DMS53 treated with DMSO at 0.1 percent for 48 hours (cell line): ENCODE measurements around the gene TACSTD2.
A peak's percentile ranks its signal among the peaks of the same experiment; 100 is the strongest.
"Not testable (repeated sequence)": the region's sequence is repeated elsewhere in the genome, so short reads cannot be mapped to it uniquely, and the experiment has no call there.

ENCODE experiments used
- DNase-seq: peaks from one replicate; lab custom pipeline; 2025; ENCODE audit not compliant: unreplicated experiment; lab: John Stamatoyannopoulos, UW

Gene TACSTD2

DNA sequence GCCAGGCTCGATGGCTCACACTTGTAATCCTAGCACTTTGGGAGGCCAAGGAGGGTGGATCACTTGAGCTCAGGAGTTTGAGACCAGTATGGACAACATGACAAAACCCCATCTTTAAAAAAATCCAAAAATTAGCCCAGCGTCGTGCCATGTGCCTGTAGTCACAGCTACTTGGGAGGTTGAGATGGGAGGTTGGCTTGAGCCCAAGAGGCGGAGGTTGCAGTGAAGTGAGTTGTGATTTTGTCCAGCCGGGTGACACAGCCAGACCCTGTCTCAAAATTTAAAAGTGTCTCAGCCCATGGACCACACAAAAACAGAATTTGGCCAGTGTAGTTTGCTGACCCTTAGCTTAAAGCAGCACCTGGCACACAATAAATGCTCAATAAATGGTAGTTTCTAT is 11.3 kb upstream of the TACSTD2 start:
- no peak for DNase-seq

DNA sequence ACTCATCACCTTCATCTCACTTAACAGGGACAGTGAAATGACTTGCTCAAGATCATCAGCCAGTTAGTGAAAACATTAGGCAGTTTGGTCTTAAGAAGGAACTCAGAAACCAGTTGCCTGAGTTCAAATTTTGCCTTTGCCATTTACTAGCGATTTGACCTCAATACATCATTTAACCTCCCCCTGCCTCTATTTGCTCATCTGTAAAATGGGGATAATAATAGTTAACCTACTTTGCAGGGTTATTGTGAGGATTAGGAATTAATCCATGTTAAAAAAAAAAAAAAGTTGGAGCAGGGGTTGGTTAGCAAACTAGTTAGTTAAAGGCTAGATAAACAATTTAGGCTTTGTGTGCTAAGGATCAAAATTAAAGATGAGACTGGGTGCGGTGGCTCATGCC is 10.6 kb upstream of the TACSTD2 start:
- DNase-seq, result no peak

DNA sequence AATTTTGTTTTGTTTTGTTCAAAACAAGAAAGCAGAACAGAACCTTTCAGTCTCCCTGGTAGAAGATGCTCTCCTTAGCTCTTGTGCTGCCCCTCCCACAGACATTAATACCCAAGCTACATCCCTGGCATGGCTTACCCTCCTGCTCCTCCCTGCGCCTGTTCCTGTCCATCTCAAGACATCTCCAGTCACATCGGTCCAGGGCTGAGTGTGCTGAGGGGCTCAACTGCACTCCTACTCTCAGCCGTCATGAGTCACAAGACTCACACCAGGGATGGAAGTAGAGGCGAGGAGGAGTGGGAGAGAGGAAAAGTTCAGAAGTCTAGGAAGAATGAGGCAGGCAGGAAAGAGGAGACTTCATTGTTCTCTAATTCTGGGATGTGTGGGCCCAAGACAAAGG is 9.2 kb upstream of the TACSTD2 start:
- DNase-seq, result no peak

DNA sequence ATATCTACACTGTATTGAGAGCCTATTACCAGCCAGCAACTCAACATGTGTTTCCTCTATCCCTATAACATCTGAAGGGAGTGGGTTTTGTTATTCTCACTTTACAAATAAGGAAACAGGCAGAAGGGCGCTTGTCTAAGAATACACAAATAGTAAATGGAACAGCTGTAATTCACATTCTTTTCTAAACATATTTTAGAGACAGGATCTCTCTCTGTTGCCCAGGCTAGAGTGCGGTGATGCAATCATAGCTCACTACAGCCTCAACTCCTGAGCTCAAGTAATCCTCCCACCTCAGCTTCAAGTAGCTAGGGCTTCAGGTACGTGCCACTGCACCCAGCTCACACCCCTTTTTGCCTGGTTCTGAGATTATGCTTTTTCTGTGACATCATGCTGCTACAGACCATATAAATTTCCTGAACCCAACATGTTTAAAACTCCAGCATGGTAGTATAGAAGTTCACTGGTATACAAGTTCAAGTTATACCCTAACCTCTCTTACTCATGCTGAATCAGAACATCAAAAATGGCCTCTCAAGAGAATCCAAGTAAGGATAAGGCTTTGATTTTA is 8.6 kb upstream of the TACSTD2 start:
- DNase-seq, result peak; percentile 21

DNA sequence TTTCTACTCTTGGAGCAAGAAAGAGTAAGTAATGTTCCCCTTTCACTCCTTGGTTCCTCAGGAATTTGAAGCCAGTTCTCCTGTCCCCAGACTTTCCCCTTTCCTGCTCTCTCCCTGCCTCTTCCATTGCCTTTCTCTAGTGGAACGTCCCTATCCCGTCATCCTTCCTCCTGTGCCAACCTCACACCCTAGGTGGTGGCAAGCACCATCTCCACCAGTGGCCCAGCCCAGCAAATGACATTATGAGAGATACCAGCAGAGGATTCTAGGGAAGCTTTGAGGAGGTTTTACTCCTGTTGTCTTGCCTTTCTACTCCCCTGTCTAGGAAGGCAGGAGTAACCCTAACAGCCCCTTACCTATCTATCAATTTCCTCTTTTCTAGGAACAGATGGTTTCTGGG is 8.1 kb upstream of the TACSTD2 start:
- DNase-seq, result no peak

DNA sequence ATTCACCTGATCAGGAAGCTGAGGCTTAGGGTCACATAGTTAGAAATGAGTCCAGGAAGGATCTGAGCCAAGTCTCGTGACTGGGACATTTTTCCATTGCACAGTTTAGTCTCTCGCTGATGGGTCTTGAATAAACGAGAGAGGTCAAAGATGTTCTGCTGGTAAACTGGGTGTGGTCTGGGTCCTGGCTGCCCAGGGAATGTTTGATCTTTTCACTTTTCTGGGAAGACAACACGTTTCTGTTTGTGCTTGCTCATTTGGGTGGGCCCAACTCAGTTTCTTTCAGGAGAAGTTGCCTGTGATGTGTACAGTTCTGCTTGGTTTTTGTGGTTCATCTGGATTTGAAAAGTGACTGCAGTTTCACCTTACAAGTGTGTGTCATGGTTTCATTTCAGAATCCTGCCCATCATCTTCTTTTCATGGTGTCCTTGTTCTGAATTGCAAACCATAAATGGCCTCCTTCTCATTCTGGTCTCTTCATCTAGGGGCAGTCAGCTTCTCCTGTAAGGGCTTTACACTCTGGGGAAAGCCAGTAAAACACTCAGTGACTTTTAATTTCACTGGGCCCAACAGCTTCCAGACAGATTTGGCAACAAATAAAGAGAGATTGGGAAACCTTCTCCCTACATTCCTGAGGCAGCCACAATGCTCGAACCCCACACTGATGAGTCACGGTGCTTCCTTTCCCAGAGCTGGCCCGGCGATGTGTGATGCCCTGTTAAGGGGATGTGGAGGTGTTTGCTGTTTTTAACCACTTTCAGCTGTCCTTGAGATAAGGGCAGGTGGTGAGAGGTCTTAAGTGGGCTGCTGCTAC is 7.2 kb upstream of the TACSTD2 start:
- DNase-seq, result no peak

DNA sequence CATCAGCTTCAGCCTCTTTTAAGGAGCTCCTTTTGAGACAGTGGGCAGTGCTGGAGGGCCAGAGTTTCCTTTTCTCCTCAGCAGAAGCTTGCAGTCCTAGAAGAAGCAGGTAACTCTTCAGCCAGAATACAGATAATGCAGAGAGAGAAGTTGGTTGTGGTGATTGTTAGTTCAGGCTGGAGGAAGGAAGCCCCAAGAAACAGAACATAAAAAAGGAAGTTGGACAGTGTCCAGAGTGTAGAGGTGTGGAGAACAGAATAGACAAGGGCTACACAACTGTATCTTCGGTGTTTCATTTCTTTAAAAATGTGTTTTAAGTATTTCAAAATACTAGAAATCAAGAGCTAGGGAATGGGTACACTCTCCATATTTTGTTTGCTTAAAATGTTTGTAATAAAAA is 6.4 kb upstream of the TACSTD2 start:
- DNase-seq, result no peak

DNA sequence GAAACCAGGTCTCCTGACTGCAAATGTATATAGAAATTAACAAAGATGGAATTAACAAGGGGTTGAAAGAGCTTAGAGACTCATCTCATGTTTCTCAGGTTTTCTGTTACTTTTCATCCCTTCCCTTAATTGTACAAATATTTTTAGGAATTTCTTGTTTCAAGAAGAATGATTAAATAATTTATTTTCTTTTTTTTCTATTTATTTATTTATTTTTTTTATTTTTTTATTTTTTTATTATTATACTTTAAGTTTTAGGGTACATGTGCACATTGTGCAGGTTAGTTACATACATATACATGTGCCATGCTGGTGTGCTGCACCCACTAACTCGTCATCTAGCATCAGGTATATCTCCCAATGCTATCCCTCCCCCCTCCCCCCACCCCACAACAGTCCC is 5.1 kb upstream of the TACSTD2 start:
- not testable (repeated sequence) for DNase-seq

DNA sequence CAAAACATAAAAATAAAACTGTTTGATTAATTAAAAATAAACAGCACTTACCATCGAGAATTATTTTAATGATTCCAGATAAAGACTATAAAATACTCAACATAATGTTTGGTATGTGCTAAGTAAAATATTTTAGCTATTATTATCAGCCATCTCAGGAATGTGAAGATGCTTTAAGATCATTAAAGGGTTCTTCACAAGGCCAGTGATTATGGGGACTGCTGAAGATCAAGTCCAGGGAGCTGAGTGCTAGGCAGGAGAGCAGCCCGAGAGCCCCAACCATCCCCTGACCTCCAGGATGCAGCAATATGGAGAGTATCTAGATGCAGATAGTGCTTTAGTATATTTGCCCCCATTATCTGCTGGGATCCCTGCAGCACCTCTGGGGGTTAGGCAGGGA is 4.6 kb upstream of the TACSTD2 start:
- no peak for DNase-seq

DNA sequence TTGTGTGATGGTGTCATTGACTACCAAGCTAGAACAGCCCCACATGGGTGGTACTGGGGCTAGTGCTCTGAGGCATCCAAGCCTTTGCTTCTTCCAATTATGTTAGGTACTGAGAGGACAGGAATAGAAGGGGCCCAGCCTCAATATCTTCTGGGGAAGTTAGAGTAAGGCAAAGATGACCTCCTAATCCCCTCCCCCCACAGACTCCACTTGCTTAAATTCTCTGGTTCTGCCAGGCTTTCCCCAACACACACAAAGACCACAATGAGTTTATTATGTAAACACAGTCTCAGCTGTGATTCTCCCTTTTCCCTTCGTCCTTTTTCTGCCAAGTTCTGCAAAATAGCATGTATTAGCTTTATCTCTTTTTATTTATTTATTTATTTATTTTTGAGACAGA is 3.1 kb upstream of the TACSTD2 start:
- DNase-seq, result no peak

DNA sequence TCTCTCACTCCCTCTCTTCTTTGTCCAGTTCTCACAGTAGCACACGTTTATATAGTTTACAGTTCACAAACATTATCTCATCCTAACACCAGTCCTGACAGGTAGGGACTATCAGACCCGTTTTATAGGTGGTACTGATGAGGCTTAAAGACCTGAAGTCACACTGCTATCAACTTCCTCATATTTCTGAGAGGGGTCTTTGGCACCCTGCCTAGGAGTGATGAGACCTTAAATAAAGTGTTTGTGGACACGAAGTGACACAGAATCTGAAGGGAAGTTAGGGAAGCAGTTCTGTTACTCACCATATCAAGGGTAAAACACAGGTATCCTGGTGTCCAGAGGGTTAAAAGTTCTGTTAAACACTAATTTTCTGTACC is 590 bp upstream of the TACSTD2 start:
- peak; percentile 69 for DNase-seq

DNA sequence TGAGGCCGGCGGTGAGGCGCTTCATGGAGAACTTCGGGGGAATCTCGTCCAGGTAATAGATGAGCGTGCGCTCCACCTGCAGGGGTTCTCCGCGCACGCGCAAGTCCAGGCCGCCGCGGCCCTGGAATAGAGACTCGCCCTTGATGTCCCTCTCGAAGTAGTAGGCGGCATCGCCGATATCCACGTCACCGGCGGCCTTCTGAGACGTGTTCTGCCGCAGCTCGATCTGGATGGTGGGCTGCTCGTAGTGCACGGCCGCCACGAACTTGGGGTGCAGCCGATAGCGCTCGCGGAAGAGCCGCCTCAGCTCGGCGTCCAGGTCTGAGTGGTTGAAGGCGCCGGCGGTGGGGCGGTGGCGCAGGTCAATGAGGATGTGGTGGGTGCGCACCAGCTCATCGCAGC is 726 bp downstream of the TACSTD2 start:
- DNase-seq, result peak; percentile 77

DNA sequence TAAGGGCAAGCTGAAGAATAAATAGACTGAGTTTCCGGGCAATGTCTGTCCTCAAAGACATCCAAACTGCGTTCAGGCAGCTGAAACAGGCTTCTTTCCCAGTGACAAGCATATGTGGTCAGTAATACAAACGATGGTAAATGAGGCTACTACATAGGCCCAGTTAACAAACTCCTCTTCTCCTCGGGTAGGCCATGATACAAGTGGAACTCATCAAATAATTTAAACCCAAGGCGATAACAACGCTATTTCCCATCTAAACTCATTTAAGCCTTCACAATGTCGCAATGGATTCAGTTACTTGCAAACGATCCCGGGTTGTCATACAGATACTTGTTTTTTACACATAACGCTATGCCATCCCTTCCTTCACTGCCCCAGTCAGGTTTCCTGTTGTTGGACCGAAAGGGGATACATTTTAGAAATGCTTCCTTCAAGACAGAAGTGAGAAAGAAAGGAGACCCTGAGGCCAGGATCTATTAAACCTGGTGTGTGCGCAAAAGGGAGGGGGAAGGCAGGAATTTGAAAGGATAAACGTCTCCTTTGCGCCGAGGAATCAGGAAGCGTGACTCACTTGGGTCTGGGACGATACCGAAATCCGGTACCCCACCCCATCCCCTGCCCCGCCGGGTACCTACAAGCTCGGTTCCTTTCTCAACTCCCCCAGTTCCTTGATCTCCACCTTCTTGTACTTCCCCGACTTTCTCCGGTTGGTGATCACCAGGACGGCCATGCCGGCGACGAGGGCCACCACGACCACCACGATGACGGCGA is 1.3 kb downstream of the TACSTD2 start:
- peak; percentile 53 for DNase-seq

DNA sequence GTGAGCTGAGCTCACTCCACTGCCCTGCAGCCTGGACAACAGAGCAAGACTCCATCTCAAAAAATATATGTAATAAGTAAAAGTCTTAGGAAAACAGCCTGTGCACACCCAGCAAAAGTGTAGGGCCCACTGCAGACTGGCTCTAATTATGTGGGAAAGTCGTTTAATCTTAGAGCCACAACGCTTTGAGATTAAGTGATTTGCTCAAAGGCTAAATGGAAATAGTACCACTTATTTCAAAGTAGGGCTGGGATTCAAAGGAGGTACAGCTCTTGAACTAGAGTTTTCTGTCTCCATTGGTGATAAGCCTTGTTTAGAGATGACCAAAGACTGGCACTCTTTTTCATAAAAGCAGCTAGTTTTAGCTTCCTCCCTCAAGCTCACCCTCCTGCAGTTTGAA is 2.2 kb downstream of the TACSTD2 start:
- DNase-seq, result no peak

DNA sequence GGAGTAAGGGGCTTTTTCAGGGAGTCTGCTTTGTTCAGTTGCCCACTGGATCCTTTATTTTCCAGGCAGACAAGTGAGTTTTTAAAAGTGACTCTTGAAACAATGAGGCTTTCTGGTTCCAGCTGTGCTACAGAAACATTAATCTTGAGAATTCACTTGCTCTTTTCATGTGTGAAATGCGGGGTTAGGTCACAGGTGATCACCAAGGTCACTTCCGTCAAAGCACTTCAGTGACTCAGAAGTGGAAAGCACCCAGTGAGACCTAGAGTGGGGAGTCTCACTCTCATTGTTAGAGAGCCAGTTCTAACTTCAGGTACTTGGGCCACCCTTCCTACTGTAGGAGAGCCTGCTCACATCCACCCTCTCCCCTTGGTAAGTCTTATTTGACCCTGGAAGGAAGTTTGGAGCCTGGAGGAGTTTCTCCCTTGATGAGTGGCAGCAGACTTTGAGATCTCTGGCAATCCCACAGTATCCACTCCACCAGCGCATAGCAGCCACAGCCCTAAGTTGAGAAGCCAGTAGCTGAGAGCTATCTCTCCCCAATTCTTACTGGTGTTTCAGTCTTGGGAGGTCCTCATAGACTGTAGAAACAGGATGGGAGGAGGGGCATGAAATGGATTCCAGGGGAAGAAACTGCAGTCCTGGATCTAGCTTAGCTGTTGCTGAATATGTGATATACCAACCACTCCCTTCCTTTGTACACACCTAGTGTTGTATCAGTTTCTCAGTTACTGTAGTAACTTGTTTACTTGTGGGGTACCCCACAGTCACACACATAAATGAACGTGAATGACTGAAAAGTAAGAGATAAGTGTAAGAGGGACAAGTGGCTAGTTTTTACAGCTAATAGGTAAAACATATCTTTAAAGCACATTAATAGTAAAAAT is 3.1 kb downstream of the TACSTD2 start:
- peak; percentile 52 for DNase-seq

DNA sequence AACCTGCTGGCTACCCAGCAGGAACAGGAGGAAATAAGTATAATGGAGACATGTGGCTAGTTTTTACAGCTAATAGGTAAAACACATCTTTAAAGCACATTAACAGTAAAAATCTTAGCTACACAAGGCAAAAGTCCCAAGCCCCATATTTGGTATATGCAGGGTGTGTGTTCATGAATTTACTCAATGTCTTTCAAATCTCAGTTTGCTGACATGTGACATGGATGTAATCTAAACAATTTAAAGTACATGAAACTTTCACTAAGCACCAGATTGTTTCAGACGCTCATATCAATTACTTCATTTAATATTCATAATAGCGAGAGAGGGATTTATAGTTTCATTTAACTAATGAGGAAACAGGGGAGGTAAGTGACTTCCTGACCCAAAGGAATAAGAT is 3.9 kb downstream of the TACSTD2 start:
- DNase-seq, result no peak

DNA sequence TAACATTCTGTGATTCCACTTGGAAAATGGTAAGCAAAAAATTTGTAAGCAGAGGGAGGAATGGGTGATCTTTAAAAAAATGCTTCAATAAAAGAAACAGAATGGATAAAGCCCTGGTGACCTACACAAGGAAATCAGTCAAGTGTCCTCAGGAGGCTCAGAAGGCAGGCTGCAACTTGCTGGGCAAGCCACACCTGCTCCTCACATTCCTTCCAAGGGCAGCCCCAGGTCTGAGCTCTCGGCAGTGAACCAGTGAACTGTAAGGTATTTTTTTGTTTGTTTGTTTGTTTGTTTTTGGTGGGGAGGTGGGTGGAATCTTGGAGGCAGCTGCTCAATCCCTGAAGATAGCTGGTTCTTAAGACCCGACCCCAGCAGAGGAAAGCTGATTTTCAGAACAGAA is 4.4 kb downstream of the TACSTD2 start:
- DNase-seq, result no peak

DNA sequence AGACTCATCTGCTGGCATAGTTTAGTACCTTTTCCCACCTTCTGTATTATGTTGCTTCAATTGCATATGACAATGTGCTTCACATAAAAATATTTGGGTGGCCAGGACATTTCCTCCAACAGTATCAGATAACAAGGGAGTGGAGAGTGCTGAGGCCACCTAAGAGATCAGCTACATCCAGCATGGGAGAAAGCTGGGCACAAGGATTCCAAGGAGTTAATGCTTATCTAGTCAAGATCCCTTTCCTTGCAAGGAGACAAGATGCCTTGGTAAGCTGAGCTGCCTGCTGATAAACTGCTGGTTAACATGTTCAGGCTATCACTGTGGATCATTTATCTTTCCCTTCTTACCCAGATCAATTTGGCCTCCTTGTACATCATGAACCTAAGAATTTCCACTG is 5.4 kb downstream of the TACSTD2 start:
- no peak for DNase-seq

DNA sequence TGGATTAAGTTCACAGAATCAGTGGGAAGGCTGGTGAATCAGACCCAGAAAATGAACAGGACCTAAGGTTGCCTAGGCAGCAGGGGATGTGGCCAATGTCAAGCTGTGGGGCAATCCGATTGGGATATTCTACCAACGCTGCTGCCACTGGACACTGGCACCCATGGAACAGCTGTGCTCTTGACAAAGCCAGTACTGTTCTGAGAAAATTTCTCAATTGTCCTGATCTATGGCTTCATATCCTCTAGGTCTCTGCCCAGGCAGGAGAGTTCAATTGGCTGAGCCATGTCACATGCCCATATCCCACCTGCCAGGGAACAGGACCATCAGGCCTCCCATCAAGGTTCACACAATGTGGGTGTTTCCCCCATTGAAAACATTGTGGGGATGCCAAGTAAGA is 6.2 kb downstream of the TACSTD2 start:
- DNase-seq, result no peak

DNA sequence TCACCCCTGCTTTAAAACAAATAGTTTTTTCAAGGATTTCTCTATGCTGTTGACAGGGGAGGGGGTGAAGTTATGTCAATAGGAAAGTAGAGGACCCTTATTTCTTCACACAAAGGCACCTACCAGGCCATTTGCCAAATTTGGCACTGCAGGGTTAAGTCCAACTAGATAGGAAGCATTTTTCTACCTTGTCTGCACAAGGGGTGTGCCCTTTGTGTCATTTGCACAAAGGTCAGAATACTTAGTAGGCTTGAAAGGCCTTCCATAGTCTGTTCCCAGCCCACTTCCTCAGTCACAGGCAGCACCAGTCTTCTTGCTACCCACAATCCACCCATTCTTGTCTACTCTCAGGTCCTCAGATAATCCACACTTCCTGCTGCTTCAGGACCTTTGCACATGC is 7.0 kb downstream of the TACSTD2 start:
- no peak for DNase-seq

DNA sequence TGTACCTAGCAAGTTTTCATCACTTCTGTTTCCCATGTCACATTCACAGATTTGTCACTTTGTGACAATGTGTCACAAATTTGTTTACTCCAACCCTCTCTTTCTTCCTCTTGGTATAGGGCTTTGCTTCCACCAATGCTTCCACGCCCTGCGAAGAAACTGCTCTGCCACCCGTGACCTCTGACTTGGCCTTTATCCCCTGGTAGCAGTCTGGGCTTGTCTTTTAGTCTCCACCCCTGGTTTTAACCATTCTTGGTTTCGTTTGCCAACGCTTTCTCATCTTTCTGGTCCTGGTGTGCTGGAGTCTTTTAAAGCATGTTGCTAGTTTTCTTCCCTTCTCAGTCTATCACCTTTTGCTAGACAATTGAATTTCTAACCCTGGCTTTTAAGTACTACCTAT is 8.1 kb downstream of the TACSTD2 start:
- no peak for DNase-seq
